HCT116 (cell line): ENCODE measurements around the gene DNAAF8. TPM values are rescaled to one million over a fixed set of nuclear protein-coding genes. Genes with fewer than 3 reads are reported as not detected.

Experiments used
- ATAC-seq: fragments of 200-7000 bp; cut with Tn5 transposase; 2 replicates; pipeline ENCODE4 v1.9.1; 2020; ENCODE audit warnings: mild to moderate bottlenecking, moderate library complexity
- BruUV-seq: library from RNA; stranded (reverse); fragments of 400-500 nt; replicated peaks from 2 replicates; lab custom pipeline; 2021; lab: Mats Ljungman, UMichigan
- CTCF ChIA-PET: fragments of 300-600 bp; sonication (Branson Sonifier 250); formaldehyde crosslinking; loops from one replicate; lab custom pipeline; 2021; ENCODE audit warnings: antibody characterized with exemption; lab: Charles Lee
- POLR2A ChIA-PET: fragments of 300-600, 350-600 bp; sonication (Branson Sonifier 250); formaldehyde crosslinking; loops from one replicate; lab custom pipeline; 2021; ENCODE audit warnings: antibody characterized with exemption; lab: Charles Lee
- RAD21 ChIA-PET, 2 experiments: fragments of 300-600 bp; sonication (Branson Sonifier 250); formaldehyde crosslinking; loops; one replicate each; lab custom pipeline; 2023; ENCODE audit warnings: low total read pairs in 2 of 2; ENCODE audit not compliant: uncharacterized antibody in 2 of 2, unreplicated experiment in 2 of 2, low non-redundant PET in 1 of 2; lab: Charles Lee
- DNase-seq: peaks from one replicate; pipeline ENCODE4 v3.0.0-alpha.2; 2010; ENCODE audit warnings: low read depth, low spot score
- H2AFZ ChIP-seq: fragments of 200-600 bp; shearing (Covaris generic), sonication (generic); 2 replicates; pipeline ENCODE4 v1.6.1; 2017; ENCODE audit warnings: low read depth, mixed run types, mixed read lengths, antibody characterized with exemption, low read length; ENCODE audit not compliant: poor library complexity, severe bottlenecking
- H3K27ac ChIP-seq: 2 replicates; pipeline ENCODE4 v1.5.1; 2012; ENCODE audit warnings: low read depth, low read length
- H3K27me3 ChIP-seq: fragments of 200-600 bp; sonication (generic); 2 replicates; pipeline ENCODE4 v1.6.1; 2016; ENCODE audit warnings: mixed run types, low read length, mixed read lengths; ENCODE audit not compliant: insufficient read depth
- H3K36me3 ChIP-seq, 2 experiments: fragments of 200-500 bp in 1 of 2; fragments of 200-600 bp in 1 of 2; sonication (Bioruptor generic) in 1 of 2; sonication (generic) in 1 of 2; 2 replicates each; pipeline versions ENCODE4 v1.5.1 to v1.6.1; 2014 to 2016; ENCODE audit warnings: low read length in 2 of 2, inconsistent platforms in 1 of 2, mixed read lengths in 1 of 2, mixed run types in 1 of 2; ENCODE audit not compliant: insufficient read depth in 2 of 2, control insufficient read depth in 1 of 2
- H3K4me1 ChIP-seq, 2 experiments: fragments of 200-600 bp in 1 of 2; sonication (generic) in 1 of 2; 2 replicates each; pipeline versions ENCODE4 v1.5.1 to v1.6.1; 2012 to 2017; ENCODE audit warnings: low read length in 2 of 2, inconsistent platforms in 1 of 2, mild to moderate bottlenecking in 1 of 2, mixed read lengths in 1 of 2, mixed run types in 1 of 2, moderate library complexity in 1 of 2; ENCODE audit not compliant: insufficient read depth in 2 of 2, control insufficient read depth in 1 of 2
- H3K4me2 ChIP-seq: fragments of 200-600 bp; sonication (generic); 2 replicates; pipeline ENCODE4 v1.6.1; 2017; ENCODE audit warnings: mixed run types, low read length, mixed read lengths
- H3K4me3 ChIP-seq, 2 experiments: fragments of 200-600 bp in 1 of 2; sonication (generic) in 1 of 2; replicated peaks in 1 of 2; 2 replicates each; pipeline ENCODE4 v1.5.1; 2011 to 2016; ENCODE audit warnings: low read length in 2 of 2, control low read depth in 1 of 2, low read depth in 1 of 2, mild to moderate bottlenecking in 1 of 2, mixed read lengths in 1 of 2, mixed run types in 1 of 2
- H3K79me2 ChIP-seq: fragments of 200-600 bp; sonication (generic); 2 replicates; pipeline ENCODE4 v1.6.1; 2017; ENCODE audit warnings: mild to moderate bottlenecking, mixed run types, low read length, moderate library complexity, mixed read lengths; ENCODE audit not compliant: insufficient read depth
- H3K9ac ChIP-seq: fragments of 200-600 bp; sonication (generic); 2 replicates; pipeline ENCODE4 v1.6.1; 2016; ENCODE audit warnings: low read length, mixed read lengths
- H3K9me2 ChIP-seq: fragments of 200-600 bp; sonication (generic), shearing (Covaris generic); 2 replicates; pipeline ENCODE4 v1.6.1; 2017; ENCODE audit warnings: mixed run types, mild to moderate bottlenecking, moderate library complexity; ENCODE audit not compliant: insufficient read depth
- H3K9me3 ChIP-seq, 2 experiments: fragments of 200-500 bp in 1 of 2; fragments of 200-600 bp in 1 of 2; sonication (Bioruptor generic) in 1 of 2; sonication (generic) in 1 of 2; 2 replicates each; pipeline ENCODE4 v1.6.1; 2014 to 2017; ENCODE audit warnings: low read length in 2 of 2, mixed read lengths in 2 of 2, inconsistent platforms in 1 of 2, low read depth in 1 of 2, mild to moderate bottlenecking in 1 of 2, mixed run types in 1 of 2, moderate library complexity in 1 of 2; ENCODE audit not compliant: control insufficient read depth in 1 of 2, insufficient read depth in 1 of 2
- H4K20me1 ChIP-seq: fragments of 200-600 bp; sonication (generic), shearing (Covaris generic); 2 replicates; pipeline ENCODE4 v1.6.1; 2017; ENCODE audit warnings: mixed run types, mild to moderate bottlenecking, moderate library complexity; ENCODE audit not compliant: insufficient read depth
- CEBPB ChIP-seq: IDR thresholded peaks from 2 replicates; pipeline ENCODE4 v1.6.1; 2012; ENCODE audit warnings: low read depth
- EGR1 ChIP-seq: IDR thresholded peaks from 2 replicates; pipeline ENCODE4 v1.6.1; 2012; ENCODE audit warnings: low read depth
- JUND ChIP-seq: IDR thresholded peaks from 2 replicates; pipeline ENCODE4 v1.6.1; 2012
- RAD21 ChIP-seq: IDR thresholded peaks from 2 replicates; pipeline ENCODE4 v1.6.1; 2012; ENCODE audit warnings: low read depth, mild to moderate bottlenecking
- SP1 ChIP-seq: IDR thresholded peaks from 2 replicates; pipeline ENCODE4 v1.6.1; 2012; ENCODE audit warnings: low read depth
- intact Hi-C: fragments of 100-400 bp; cut with micrococcal nuclease; formaldehyde crosslinking; loops from 2 replicates; pipeline ENCODE4 v1.10.0; 2022
- total RNA-seq: library from RNA; stranded (reverse); gene quantifications from one replicate; pipeline ENCODE4 v1.2.1, GENCODE V29; 2021; ENCODE audit not compliant: unreplicated experiment
- TF ChIP-seq, protein P1 (sequence below): IDR thresholded peaks from 2 replicates; pipeline ENCODE4 v1.6.1; 2011; ENCODE audit warnings: mild to moderate bottlenecking, low read length, moderate library complexity; ENCODE audit not compliant: insufficient replicate concordance; ENCODE audit errors: extremely low read depth
- TF ChIP-seq, protein P2 (sequence below): IDR thresholded peaks from 2 replicates; pipeline ENCODE4 v1.6.1; 2012
- TF ChIP-seq, protein P3 (sequence below), 3 experiments: fragments of 200-600 bp in 1 of 3; sonication (generic) in 1 of 3; IDR thresholded peaks in 2 of 3; conservative IDR thresholded peaks in 1 of 3; 2 replicates each; pipeline ENCODE4 v1.5.1; 2012 to 2017; ENCODE audit warnings: low read depth in 2 of 3, low read length in 2 of 3, antibody characterized with exemption in 1 of 3, borderline replicate concordance in 1 of 3, control low read depth in 1 of 3, mild to moderate bottlenecking in 1 of 3, mixed read lengths in 1 of 3, mixed run types in 1 of 3, moderate library complexity in 1 of 3; ENCODE audit not compliant: insufficient read depth in 1 of 3
- TF ChIP-seq, protein P4 (sequence below): IDR thresholded peaks from 2 replicates; pipeline ENCODE4 v1.6.1; 2012; ENCODE audit warnings: low read depth
- TF ChIP-seq, protein P5 (sequence below): IDR thresholded peaks from 2 replicates; pipeline ENCODE4 v1.6.1; 2012

Gene DNAAF8
- total RNA-seq, 1 experiment from 2014 or later = 1.0 TPM

DNA sequence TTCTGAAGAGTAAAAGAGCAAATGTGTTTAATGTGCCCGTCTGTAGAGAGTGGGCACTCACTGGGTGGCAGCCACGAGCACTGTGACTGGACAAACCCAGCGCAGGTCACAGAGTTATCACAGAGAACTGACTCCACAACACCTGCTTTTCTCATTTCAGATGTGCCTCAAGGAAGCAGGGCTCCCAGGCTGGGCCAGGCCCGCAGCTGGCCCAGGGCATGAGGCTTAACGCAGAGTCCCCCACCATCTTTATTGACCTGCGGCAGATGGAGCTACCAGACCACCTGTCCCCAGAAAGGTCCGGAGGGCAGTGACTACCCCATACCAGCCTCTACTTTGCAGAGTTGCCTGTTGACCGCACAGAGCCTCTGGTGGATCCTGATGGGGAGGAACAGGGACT is 11.9 kb downstream of the DNAAF8 start:
- H2AFZ ChIP-seq = no peak overlapping the region
- no peak for TF ChIP-seq RAD21
- TF ChIP-seq, protein P1, sequence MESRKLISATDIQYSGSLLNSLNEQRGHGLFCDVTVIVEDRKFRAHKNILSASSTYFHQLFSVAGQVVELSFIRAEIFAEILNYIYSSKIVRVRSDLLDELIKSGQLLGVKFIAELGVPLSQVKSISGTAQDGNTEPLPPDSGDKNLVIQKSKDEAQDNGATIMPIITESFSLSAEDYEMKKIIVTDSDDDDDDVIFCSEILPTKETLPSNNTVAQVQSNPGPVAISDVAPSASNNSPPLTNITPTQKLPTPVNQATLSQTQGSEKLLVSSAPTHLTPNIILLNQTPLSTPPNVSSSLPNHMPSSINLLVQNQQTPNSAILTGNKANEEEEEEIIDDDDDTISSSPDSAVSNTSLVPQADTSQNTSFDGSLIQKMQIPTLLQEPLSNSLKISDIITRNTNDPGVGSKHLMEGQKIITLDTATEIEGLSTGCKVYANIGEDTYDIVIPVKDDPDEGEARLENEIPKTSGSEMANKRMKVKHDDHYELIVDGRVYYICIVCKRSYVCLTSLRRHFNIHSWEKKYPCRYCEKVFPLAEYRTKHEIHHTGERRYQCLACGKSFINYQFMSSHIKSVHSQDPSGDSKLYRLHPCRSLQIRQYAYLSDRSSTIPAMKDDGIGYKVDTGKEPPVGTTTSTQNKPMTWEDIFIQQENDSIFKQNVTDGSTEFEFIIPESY = no peak
- H3K79me2 ChIP-seq = no peaks in the 10 kb centered on the region
- H4K20me1 ChIP-seq = no peaks in the 10 kb centered on the region
- H3K9ac ChIP-seq = no peak overlapping the region
- peaks cover 0 to 3% of the 10 kb centered on the region in 2 experiments; a peak in 2 of 4 replicates for H3K36me3 ChIP-seq
- H3K9me2 ChIP-seq = no peaks in the 10 kb centered on the region
- POLR2A ChIA-PET = no interaction called here
- no peaks in the 10 kb centered on the region for H3K9me3 ChIP-seq
- BruUV-seq = no TSS peak
- CTCF ChIA-PET = no interaction called here
- no peaks in the 10 kb centered on the region for H3K27me3 ChIP-seq
- intact Hi-C loops = no loop called here
- H3K4me1 ChIP-seq = no peaks in the 10 kb centered on the region
- no peak overlapping the region for H3K4me3 ChIP-seq
- no peak overlapping the region for H3K27ac ChIP-seq
- H3K4me2 ChIP-seq = no peak overlapping the region
- no peak for ATAC-seq
- no peak for DNase-seq
- RAD21 ChIA-PET = no interaction called here

DNA sequence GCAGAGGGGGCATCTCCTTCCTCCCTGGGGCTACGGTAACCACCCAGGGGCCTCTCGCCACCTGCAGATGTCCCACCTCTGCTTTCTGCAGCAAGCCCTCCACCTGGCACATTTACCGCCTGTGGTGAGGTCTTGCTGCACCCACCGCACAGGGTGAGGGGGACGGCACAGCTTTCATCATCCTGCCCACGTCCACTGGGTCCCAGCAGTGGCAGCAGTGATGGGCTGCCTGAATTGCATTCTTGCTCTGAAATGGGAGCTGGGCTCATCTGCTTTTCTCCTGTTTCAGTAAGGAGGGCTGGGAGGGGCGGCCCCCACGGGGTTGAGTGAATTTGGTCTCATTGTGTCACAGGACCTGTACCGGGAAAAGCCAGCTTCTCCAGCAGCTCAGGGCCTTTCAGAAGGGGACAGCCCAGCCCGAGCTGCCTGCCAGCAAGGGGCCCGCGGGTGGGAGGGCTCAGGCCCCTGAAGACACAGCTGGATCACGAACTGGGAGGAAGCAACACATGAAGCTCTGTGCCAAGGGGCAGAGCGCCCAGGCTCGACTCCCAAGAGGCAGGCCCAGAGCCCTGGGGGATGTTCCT is 12.7 kb downstream of the DNAAF8 start:
- no peaks in the 10 kb centered on the region for H4K20me1 ChIP-seq
- no peaks in the 10 kb centered on the region for H3K79me2 ChIP-seq
- no peak for ATAC-seq
- H3K4me2 ChIP-seq = no peak overlapping the region
- no peaks in the 10 kb centered on the region for H3K4me1 ChIP-seq
- no peak overlapping the region for H3K4me3 ChIP-seq
- BruUV-seq = no TSS peak
- no peaks in the 10 kb centered on the region for H3K9me2 ChIP-seq
- CTCF ChIA-PET = no interaction called here
- no peaks in the 10 kb centered on the region for H3K27me3 ChIP-seq
- no peak overlapping the region for H2AFZ ChIP-seq
- POLR2A ChIA-PET = interaction anchor here (1.3 kb wide), 1 partner anchor 13 kb away, joined by 3 read pairs; the partner anchor contains the start of genes ANKS3 and DNAAF8
- no peak overlapping the region for H3K9ac ChIP-seq
- DNase-seq = no peak
- intact Hi-C loops = no loop called here
- H3K9me3 ChIP-seq = no peaks in the 10 kb centered on the region
- RAD21 ChIA-PET = no interaction called here
- H3K36me3 ChIP-seq = peaks cover 0 to 3% of the 10 kb centered on the region in 2 experiments; a peak in 3 of 4 replicates
- H3K27ac ChIP-seq = no peak overlapping the region
- TF ChIP-seq, protein P2, sequence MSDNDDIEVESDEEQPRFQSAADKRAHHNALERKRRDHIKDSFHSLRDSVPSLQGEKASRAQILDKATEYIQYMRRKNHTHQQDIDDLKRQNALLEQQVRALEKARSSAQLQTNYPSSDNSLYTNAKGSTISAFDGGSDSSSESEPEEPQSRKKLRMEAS = no peak
- TF ChIP-seq, protein P3, sequence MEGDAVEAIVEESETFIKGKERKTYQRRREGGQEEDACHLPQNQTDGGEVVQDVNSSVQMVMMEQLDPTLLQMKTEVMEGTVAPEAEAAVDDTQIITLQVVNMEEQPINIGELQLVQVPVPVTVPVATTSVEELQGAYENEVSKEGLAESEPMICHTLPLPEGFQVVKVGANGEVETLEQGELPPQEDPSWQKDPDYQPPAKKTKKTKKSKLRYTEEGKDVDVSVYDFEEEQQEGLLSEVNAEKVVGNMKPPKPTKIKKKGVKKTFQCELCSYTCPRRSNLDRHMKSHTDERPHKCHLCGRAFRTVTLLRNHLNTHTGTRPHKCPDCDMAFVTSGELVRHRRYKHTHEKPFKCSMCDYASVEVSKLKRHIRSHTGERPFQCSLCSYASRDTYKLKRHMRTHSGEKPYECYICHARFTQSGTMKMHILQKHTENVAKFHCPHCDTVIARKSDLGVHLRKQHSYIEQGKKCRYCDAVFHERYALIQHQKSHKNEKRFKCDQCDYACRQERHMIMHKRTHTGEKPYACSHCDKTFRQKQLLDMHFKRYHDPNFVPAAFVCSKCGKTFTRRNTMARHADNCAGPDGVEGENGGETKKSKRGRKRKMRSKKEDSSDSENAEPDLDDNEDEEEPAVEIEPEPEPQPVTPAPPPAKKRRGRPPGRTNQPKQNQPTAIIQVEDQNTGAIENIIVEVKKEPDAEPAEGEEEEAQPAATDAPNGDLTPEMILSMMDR (IDR thresholded peaks at IDR 0.05 in 2 of 3, conservative IDR thresholded peaks at IDR 0.05 in 1 of 3; ENCODE audit: borderline replicate concordance in 1 of 3, insufficient read depth in 1 of 3, low read depth in 2 of 3, low read length in 2 of 3) = no peak
- no peak for TF ChIP-seq CEBPB
- no peak for TF ChIP-seq RAD21
- TF ChIP-seq, protein P4, sequence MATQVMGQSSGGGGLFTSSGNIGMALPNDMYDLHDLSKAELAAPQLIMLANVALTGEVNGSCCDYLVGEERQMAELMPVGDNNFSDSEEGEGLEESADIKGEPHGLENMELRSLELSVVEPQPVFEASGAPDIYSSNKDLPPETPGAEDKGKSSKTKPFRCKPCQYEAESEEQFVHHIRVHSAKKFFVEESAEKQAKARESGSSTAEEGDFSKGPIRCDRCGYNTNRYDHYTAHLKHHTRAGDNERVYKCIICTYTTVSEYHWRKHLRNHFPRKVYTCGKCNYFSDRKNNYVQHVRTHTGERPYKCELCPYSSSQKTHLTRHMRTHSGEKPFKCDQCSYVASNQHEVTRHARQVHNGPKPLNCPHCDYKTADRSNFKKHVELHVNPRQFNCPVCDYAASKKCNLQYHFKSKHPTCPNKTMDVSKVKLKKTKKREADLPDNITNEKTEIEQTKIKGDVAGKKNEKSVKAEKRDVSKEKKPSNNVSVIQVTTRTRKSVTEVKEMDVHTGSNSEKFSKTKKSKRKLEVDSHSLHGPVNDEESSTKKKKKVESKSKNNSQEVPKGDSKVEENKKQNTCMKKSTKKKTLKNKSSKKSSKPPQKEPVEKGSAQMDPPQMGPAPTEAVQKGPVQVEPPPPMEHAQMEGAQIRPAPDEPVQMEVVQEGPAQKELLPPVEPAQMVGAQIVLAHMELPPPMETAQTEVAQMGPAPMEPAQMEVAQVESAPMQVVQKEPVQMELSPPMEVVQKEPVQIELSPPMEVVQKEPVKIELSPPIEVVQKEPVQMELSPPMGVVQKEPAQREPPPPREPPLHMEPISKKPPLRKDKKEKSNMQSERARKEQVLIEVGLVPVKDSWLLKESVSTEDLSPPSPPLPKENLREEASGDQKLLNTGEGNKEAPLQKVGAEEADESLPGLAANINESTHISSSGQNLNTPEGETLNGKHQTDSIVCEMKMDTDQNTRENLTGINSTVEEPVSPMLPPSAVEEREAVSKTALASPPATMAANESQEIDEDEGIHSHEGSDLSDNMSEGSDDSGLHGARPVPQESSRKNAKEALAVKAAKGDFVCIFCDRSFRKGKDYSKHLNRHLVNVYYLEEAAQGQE = no peak
- no peak for TF ChIP-seq SP1
- no peak for TF ChIP-seq JUND
- TF ChIP-seq, protein P5, sequence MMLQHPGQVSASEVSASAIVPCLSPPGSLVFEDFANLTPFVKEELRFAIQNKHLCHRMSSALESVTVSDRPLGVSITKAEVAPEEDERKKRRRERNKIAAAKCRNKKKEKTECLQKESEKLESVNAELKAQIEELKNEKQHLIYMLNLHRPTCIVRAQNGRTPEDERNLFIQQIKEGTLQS = no peak
- TF ChIP-seq EGR1 = no peak
